CD4-positive, alpha-beta T cell treated with Interleukin-12 subunit alpha and Interleukin-12 subunit beta, for 1 hour (primary cell): ENCODE measurements around the gene LCE2C.
"Not testable (repeated sequence)": the region's sequence is repeated elsewhere in the genome, so short reads cannot be mapped to it uniquely, and the experiment has no call there.

Experiments used
- DNase-seq: peaks from one replicate; pipeline ENCODE4 v3.0.0-alpha.2; 2020

Gene LCE2C, protein sequence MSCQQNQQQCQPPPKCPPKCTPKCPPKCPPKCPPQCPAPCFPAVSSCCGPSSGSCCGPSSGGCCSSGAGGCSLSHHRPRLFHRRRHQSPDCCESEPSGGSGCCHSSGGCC

DNA sequence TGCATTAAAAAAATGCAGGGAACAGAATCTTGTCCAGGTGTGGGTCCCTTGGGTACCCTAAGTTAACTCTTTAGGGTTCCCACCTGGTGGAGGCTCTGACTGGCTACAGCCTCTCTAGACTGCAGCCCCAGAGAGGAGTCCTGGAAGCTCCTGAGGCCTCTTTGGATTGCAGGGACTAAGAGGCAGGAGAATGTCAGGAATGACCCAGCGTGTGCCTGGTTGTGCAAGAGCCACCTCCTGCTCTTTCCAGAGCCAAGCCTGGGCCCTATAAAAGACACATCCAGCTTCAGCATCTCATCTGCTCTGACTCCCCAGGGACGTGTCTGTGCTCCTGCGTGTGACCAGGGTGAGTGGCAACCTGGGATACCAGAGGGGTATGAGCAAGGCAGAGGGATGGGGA, at the start of gene LCE2C:
TSS of gene LCE2C (plus strand) at position 297 of the 400 bp plus-strand sequence. CDS start 737 bp downstream, outside the sequence.
- not testable (repeated sequence) for DNase-seq

DNA sequence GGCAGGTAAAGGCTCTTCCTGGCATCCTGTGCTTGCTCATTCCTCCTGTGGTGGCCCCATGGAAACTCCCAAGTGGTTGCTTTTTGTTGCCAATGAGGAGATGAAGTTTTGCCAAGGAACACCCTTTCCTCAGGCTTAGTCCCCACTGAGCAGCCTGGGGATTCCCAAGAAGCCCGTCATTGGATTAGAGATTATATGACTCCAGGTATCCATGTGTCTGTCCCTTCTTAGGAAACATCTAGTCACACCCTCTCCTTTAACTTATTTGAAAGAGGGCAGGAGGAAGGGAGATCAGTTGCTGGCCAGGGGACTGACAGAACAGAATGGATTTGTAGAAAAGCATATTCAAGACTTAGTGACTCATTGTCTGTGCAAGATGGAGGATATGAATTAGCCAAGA, 48.3 kb upstream of the LCE2C start:
- no peak for DNase-seq

DNA sequence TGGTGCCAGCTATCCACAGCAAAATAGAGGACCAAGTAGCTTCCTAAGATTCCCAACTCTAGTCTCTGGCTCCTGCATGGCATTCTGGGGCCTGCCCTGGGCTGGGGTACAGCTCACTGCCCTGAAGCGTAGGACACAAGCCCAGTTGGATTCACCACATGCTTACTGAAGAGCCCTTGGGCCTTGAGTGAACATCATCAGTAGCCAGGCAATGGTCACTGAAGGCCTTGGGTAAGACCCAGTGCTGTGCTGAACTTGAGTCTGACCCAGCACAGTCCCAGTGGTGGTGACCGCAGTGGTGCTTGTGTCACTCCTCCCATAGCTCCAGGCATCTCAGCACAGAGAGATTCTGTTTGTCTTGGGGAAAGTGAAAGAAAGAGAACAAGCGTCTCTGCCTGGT, 44.5 kb upstream of the LCE2C start:
- DNase-seq: no peak

DNA sequence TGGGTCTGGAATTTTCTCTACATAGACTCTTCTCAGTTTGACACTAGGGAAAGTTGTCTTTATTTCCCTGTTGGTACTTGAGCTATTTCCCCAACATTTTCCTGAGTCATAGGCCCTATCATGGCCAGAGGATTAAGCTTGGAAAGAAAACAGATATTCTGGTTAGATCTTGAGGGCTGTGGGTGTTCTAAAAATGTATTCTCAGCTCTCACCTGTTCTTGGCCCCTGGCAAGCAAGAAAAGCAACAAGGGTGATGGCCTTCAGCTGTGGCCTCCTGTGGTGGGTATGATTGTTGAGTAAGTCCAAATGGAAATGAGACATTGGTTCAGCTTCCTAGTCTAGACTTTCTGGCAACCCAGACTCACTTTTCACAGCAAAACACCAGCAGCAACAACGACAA, 34.7 kb upstream of the LCE2C start:
- DNase-seq: no peak

DNA sequence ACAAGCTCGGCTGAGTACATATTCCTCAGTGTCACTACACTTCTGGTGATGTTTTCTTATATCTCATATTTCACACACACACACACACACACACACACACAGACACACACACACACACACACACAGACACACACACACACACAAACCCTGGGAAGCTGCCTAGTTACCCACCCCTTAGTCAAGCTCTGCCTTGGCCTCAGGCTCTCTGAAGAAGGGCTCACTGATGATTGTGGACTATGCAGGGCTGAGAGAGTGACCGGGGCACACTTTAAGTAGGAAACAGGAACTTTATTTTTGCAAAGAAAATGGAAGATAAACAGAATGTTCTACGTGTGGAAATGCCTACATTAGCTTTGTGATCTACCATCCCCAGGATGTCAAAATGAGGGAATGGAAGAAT, 31.1 kb upstream of the LCE2C start:
- no peak for DNase-seq

DNA sequence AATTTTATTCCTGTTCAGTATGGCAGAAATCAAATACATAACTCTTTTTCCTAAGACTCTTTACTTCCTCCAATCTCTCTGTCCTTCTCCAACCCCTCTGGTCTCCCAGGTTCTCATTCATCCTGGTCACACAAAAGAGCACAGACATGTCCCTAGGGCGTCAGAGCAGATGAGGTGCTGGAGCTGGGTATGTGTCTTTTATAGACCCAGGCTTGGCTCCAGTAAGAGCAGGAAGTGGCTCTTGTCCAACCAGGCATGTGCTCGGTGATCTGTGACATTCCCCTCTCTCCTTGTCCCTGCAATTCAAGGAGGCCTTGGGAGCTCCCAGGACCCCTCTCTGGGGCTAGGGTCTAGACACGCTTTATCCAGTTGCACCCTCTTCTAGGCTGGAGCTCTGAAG, 29.9 kb upstream of the LCE2C start:
- no peak for DNase-seq

DNA sequence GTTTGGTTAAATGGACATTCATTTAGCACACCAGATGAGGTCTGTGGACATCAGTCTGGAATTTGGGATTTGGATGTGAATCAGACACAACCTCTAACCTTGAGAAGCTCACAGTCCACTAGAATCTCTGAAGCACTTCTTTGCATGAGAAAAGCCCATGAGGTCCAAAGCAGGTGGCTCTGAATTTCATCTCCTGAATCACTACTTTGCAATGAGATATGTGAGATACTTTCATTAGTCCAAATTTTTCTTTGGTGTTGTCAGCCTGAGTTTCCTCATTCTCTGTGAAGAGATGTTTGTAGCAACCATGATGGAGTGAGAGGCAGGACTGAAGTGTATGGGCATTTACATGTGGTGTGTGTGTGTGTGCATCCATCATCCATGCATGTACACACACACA, 28.4 kb upstream of the LCE2C start:
- DNase-seq: no peak

DNA sequence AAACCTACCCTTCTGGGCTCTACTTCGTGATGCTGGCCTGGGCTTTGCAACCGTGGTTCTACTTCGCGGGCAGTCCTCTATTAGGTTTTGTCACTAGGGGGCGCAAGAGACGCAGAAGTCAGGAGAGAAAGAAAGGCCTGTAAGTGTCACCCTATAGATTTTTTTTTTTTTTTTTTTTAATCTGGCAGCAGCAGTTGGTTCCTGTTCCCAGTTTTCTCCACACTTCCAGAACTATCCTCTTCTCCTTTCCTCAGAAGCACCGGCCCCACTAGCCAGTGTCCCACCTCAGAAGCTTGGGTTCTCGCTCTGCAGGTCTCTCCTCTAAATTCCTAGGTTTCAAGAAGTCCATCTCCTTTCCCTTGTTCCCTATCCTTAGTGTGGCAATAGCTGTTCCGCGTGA, 21.0 kb upstream of the LCE2C start:
- peak; percentile 46 for DNase-seq

DNA sequence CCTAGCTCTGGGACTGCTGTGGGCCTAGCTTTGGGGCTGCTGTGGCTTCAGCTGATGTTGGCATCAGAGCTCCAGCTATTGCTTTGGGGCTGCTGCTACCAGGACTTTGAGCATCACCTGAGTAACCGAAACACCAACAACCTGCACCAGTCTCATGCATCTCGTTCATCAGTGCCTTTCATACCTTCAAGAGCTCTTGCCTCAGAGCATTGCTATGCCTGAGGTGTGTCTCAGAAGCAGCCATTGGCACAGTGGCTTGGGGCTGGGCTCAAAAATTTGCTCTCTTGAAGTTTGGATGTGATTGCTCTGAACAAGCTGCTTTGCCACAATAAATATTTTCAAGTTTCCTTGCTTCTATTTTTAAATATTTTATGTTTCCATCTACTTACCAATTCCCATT, 18.6 kb upstream of the LCE2C start:
- DNase-seq: no peak

DNA sequence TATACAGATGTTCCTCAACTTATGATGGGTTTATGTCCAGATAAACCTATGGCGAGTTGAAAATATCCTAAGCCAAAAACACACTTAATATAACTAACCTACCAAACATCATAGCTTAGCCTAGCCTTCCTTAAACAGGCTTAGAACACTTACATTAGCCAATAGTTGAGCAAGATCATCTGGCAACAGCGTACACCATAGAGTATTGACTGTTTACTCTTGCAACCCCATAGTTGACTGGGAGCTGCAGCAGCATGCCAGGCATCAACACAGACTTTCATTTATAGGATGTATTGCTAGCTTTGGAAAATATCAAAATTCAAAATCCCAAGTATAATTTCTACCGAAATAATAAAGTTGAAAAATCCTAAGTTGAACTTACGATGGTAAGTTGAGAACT, 17.4 kb upstream of the LCE2C start:
- no peak for DNase-seq

DNA sequence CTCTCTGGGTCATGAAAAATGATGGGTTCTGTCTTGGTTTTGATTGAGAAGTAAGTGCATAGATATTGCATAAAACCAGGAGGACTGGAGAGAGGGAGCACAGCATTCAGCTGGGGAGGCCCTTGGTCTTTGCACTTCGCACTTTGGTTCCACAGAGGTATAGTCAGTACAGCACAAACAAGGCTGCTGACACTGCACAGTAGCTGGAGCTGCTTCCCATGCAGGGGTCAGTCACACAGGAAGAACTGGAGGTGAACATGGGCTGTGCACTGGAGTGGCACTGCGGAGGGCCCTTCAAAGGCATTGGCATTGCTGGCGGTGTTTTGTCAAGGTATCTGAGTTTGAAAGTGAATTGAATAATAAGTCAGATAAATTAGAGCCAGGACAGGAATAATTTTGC, 16.4 kb upstream of the LCE2C start:
- no peak for DNase-seq

DNA sequence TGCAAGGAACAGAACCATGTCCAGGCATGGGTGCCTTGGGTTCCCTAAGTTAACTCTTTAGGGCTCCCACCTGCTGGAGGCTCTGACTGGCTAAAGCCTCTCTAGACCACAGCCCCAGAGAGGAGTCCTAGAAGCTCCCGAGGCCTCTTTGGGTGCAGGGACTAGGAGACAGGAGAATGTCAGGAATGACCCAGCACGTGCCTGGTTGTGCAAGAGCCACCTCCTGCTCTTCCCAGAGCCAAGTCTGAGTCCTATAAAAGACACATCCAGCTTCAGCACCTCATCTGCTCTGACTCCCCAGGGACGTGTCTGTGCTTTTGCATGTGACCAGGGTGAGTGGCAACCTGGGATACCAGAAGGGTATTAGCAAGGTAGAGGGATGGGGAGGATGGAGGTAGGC, 12.0 kb upstream of the LCE2C start, which contains the start of gene LCE2D:
TSS of gene LCE2D (plus strand) at position 283 of the 400 bp plus-strand sequence. CDS start 726 bp downstream, outside the sequence.
- DNase-seq: no peak

DNA sequence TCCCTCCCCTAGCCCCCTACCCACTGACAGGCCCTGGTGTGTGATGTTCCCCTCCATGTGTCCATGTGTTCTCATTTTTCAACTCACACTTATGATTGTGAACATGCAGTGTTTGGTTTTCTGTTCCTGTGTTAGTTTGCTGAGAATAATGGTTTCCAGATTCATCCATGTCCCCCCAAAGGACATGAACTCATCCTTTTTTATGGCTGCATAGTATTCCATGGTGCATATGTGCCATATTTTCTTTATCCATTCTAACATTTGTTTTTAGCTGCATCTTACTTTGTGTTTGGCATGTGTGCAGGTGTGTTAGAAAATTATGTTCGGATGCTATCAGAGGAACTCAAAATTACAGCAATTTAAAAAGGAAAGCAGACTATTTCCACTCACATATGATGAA, 8.9 kb upstream of the LCE2C start:
- DNase-seq: not testable (repeated sequence)

DNA sequence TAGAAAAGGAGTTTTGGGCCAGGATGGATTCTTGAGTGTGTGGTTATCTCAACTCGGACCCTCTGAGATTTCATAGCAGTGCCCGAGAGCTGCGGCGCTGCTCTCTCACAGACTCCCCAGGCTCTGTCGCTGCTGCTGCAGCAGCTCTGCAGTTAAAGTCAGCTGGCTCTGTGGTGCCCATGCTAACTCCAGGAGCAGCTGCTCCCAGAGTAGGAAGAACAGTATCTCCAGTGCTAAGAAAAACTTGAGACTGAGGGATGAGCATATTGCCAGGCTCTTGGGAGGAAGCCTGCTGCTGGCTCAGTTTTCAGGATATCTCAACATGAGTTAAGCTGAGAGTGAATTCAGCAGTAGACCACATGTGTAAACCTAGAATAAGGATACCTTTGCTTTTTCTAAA, 7.4 kb upstream of the LCE2C start:
- DNase-seq: no peak

DNA sequence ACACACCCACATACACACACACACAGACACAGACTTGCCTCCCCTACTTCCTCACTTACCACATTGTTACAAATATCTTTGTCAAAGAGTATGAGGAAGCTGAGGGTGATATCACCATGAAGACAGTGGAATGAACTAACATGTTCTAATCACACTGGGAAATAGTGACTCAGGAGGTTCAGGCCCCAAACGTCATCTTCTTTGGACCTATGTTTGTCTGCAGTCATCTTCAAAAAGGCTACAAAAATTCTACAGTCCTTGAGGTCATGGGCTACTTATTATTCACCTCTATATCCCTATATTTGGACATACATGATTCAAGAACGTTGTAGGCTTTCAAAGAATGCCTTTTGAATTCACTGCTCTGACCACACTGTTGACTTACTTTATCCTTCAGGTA, 2.1 kb upstream of the LCE2C start:
- no peak for DNase-seq

DNA sequence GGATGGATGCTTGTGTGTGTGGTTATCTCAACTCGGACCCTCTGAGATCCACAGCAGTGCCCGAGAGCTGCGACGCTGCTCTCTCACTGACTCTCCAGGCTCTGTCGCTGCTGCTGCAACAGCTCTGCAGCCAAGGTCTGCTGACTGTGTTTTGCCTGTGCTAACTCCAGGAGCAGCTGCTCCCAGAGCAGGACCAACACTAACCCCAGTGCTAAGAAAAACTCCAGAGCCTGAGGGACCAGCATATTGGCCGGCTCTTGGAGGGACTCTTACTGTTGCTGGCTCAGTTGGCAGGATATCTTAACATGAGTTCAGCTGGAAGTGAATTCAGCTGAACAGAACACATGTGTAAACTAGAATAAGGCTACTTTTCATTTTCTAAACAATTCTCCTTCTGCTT, 4.4 kb downstream of the LCE2C start:
- no peak for DNase-seq

DNA sequence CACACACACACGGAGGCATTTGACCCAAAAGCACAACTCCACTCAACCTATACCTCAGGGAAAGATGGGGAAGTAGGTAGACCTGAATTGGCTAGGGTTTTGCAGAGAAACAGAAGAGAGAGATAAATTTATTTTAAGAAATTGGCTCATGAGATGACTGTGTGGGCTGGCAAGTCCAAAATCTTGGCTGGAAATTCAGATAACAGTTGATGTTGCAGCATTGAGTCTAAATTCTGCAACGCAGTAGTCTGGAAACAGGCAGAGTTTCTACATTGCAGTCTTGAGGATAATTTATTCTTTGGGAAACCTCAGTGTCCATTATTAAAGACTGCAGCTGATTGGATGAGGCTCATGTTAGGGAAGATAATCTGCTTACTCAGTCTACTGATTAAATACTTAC, 6.5 kb downstream of the LCE2C start:
- no peak for DNase-seq

DNA sequence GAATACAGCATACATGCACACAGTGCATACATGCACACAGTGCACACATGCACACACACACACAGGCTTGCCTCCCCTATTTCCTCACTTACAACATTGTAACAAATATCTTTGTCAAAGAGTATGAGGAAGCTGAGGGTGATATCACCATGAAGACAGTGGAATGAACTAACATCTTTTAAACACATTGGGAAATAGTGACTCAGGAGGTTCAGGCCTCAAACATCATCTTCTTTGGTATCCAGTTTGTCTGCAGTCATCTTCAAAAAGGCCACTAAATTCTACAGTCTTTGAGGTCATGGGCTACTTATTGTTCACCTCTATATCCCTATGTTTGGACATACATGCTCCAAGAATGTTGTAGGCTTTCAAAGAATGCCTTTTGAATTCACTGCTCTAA, 8.8 kb downstream of the LCE2C start:
- no peak for DNase-seq

DNA sequence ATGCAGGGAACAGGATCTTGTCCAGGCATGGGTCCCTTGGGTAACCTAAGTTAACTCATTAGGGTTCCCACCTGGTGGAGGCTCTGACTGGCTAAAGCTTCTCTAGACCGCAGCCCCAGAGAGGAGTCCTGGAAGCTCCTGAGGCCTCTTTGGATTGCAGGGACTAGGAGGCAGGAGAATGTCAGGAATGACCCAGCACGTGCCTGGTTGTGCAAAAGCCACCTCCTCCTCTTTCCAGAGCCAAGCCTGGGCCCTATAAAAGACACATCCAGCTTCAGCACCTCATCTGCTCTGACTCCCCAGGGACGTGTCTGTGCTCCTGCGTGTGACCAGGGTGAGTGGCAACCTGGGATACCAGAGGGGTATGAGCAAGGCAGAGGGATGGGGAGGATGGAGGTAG, 10.7 kb downstream of the LCE2C start, which contains the start of gene LCE2B:
TSS of gene LCE2B (plus strand) at position 301 of the 400 bp plus-strand sequence. CDS start 721 bp downstream, outside the sequence.
- DNase-seq: not testable (repeated sequence)

DNA sequence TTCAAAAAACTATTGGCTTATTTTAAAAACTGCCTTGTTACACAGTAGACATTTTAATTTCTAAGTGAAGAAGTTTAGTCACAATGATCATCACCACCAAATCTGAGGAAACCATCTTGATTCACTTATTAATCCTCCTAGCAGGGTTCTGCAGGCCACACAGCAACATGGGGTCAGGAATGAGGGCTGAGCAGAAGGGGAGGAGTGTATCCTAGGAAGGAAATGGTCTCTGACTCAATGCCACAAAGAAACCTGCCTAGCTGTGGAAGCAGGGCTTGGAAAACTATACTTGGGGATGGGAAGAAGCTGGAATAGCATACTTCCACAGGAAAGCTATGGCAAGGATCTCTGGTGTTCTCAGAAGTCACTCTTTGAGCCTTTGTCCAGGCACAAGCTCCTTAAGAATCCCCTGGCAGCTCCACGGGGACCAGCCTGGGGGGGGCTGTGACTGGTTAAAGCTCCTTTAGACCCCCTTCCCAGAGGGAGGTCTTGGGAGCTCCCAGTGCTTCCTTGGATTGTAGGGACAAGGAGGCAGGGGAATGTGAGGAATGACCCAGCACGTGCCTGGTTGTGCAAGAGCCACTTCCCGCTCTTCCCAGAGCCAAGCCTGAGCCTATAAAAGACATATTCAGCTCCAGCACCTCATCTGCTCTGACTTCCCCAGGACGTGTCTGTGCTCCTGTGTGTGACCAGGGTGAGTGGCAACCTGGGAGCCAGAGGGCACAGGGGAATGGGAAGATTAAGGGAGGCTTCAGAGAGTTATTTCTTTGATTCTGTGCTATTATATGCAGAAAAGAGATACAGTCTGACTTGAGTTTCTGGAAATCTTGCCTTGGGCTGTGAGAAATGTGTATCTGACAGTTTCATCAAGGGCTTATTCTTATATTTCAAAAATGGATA, 22.9 kb downstream of the LCE2C start, which contains the start of gene LCE2A:
TSS of gene LCE2A (plus strand) at position 645 of the 900 bp plus-strand sequence. CDS start 557 bp downstream, outside the sequence.
- no peak for DNase-seq

DNA sequence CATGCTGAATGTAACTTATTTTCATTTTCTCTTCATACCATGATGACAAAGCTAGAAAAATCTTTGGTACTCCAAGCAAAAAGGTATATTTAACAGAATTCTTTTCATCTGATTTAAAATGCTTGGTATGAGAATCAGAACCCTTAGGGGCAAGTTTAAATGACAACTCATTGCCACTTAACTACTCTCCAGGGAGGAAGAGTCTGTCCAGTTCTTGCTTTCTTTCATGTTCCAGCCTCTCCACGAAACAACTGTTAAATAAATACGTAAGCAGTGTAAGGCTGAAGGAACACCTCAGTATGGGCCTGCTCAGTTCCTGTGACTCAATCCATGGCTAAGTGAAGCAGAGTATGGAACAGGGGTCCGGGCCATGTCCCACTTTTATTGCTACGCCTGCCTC, 24.7 kb downstream of the LCE2C start:
- no peak for DNase-seq

DNA sequence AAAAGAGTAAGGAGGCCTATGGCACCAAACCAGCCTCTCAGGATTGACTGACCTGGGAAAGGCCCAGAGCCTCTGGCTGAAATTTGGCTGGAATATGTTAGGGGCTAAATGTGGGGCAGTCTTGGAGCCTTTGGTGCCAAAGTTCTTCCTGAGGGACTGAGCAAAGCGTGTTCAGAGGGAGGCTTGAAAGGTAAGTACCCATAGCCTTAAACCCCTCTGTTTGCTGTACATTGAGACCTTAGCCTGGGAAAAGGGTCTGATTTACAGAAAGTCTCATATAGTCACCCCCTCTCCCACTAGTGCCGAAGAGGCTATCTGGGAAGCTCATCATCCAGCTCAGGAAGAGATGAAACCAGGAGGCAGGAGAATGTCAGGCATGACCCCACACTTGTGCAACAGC, 32.8 kb downstream of the LCE2C start, which contains the start of gene LCE4A:
TSS of gene LCE4A (plus strand) at position 301 of the 400 bp plus-strand sequence. CDS start 916 bp downstream, outside the sequence.
- no peak for DNase-seq

DNA sequence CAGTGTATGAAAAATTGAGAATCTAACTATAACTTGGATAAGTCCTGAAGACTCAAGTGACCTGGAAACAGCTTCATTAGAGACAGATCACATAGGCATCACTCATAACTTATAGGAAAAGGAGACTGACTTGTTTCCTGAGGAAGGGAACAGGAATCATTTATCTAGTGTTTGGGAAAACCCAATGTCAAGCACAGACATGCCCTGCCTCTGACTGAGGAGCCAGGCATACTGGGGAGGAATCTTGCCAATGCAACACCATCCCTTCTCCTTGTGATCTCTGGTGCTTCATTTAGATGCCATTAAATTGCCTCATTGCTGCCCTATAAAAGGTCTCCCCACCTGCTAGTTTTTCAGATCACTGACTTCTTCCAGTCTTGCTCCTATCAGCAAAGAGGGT, 43.2 kb downstream of the LCE2C start:
- DNase-seq: no peak

DNA sequence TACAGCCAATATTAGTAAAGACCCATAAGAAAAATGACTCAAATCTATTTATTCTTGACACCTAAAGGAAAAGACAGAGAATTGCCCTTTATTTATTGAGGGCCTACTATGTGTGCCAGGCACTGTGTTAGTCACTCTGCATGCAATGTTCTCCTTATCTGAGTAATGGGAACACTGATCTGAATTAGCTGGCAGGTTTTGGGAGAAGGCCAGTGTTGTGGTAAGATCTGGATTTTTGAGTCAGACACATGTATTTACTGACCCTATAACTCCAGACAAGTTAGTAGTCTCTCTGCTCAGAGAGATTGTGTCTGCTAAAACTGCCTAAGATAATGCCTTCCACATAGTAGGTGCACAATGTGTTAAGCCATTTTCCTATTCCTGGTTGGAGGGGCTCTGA, 50.2 kb downstream of the LCE2C start:
- DNase-seq: no peak
